GM10847 (cell line): Measurements from ENCODE around the gene SEC11C.
A peak's percentile ranks its signal among the peaks of the same experiment; 100 is the strongest.

Experiments
- POLR2A ChIP-seq: IDR thresholded peaks from 2 replicates; pipeline ENCODE4 v1.6.1; 2011; ENCODE audit not compliant: insufficient read length; ENCODE audit errors: extremely low read depth

SEC11C gene

GRCh38 chr18:59139615-59140301 lies at the start of gene SEC11C:
TSS of gene SEC11C (plus strand) at chr18:59139884. CDS start at chr18:59139949, 65 bp downstream.
- peak; percentile 84 for TF ChIP-seq POLR2A

GRCh38 chr18:59090966-59091603 lies 48.6 kb upstream of the SEC11C start:
- no peak for TF ChIP-seq POLR2A

GRCh38 chr18:59093668-59094067 lies 46.0 kb upstream of the SEC11C start:
- TF ChIP-seq POLR2A, result no peak

GRCh38 chr18:59094569-59094968 lies 45.1 kb upstream of the SEC11C start:
- TF ChIP-seq POLR2A, result no peak

GRCh38 chr18:59096098-59096789 lies 43.4 kb upstream of the SEC11C start:
- TF ChIP-seq POLR2A, result no peak

GRCh38 chr18:59101830-59102414 lies 37.8 kb upstream of the SEC11C start:
- no peak for TF ChIP-seq POLR2A

- no peak for TF ChIP-seq POLR2A
Observed at GRCh38 chr18:59109375-59109774, 30.3 kb upstream of the SEC11C start.

- TF ChIP-seq POLR2A, result no peak
Observed at GRCh38 chr18:59114160-59114559, 25.5 kb upstream of the SEC11C start.

GRCh38 chr18:59123588-59124369 lies 15.9 kb upstream of the SEC11C start:
- no peak for TF ChIP-seq POLR2A

- TF ChIP-seq POLR2A, result no peak
Observed at GRCh38 chr18:59124370-59124704, 15.3 kb upstream of the SEC11C start.

GRCh38 chr18:59127047-59127446 lies 12.6 kb upstream of the SEC11C start:
- TF ChIP-seq POLR2A, result no peak

GRCh38 chr18:59129951-59130703 lies 9.6 kb upstream of the SEC11C start:
- no peak for TF ChIP-seq POLR2A

- TF ChIP-seq POLR2A, result no peak
Observed at GRCh38 chr18:59132810-59133465, 6.7 kb upstream of the SEC11C start.

- TF ChIP-seq POLR2A, result no peak
Observed at GRCh38 chr18:59139291-59139614, 431 bp upstream of the SEC11C start.
